ENCODE measurements around the gene PGGT1B.

Gene PGGT1B

DNA sequence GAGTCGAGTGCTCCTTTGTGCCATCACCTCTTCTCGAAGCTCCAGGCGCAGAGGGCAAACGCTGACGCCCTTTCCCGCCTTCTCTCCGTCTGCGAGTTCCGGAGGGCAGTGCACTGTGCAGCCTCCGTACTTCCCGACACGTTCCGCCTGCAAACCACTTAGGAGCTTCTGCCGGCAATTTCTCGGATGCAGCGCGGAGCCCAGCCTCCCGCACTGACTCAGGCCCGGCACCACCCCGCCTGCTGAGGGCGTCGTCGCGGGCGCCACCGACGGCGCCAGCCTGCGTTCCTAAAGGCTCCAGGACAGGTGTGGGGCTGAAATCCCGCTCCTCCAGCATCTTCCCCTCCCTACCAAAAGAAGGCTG lies 83.7 kb downstream of the PGGT1B start:
- no peak for DNase-seq

DNA sequence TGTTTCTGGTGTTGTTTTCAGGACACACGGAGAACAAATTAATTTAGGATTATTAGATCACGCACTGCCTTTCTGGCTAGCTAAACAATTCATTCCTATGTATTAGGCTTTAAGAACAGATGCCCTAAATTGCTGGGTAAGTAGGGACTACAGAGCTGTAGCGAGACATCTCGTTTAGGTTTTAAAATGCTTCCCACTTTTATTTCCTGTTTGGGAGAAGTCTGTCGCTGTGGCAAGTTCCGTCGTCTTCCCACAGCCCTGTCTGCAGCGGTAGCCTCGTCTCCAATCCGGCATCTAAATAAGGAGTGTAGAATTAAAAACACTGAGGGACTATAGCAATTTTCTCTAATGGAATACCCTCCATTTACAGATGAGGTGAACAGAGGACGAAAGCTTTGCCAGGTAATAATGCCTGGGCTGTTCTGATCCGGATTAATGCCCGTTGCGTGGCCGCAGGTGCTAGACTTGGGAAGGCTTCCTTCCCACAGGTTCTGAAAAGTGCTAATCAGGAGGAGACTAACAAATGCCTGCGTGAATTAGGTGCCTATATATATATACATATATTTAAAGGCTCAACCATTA lies 91.7 kb downstream of the PGGT1B start:
- peak; percentile 19 for DNase-seq

DNA sequence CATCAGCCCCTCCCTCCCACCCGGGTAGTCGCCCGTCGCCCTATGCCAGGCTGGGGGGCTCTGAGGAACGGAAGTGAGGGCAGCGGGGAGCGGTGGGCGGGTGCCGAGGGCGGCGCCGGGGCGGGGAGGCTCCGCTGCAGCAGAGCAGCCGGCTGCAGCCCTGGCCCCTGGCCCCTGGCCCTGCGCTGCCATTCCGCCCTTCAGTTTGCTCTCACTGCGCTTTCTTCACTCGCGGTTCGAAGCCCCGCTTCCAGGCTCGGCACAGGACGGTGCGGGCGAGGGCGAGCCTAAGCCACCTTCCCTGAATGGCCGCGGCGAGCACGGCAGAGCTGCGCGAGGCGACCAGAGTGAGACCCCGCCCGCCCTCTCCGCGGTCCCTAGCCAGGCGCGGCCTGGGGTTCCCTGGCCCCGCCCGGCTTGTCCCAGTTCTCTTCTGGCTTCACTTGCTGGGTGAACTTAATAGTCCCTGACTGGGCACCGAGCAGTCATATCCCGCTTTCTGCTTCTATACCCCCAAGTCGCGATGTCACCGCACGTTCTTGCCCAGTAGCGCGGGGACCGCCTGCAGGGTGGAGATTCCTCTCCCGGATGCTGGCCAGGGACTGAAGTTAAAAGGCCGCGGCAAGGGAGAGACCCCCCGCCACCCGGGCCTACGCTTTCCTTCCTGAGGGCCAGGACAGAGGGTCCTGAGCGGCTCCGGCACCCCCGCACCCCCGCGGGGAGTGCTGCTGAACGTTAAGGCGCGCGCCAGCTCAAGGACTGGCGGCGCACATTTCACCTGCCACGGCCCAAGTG lies 92.3 kb downstream of the PGGT1B start:
- no peak for DNase-seq

DNA sequence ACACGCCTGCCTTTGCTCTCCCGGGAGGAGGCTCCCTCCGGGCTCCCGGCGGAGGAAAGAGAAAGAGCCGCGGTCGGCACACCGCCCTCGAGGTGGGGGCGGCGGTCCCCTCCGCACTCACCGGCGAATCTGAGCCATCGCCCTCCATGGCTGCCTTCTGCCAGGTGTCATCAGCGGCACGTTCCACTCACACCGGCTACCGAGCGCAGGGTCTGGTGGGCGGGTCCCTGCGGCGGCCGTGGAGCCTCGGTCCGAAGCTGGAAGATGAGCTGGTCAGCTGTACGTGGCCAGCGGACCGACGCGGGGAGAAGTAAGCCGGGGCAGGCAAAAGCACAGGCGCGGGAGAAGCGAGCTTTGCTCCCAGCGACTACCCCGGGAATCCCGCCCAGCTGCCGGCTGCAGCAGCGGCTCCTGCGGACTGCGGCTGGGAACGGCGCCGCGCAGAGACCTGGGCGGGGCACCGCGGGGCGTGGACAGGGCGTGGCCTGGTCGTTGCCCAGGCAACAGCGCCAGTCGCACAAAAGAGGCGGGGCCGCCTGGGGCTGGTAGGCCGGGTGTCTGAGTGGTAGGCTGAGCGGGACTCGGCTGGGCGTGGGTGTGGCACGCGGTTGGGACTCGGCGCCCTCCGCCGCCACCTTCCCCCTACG lies 93.1 kb downstream of the PGGT1B start, which contains the start of gene TRIM36:
Gene TRIM36 (minus strand): TSS at position 422 of the 647 bp plus-strand sequence. CDS start 274 bp downstream, at position 148.
- peak; percentile 97 for DNase-seq

DNA sequence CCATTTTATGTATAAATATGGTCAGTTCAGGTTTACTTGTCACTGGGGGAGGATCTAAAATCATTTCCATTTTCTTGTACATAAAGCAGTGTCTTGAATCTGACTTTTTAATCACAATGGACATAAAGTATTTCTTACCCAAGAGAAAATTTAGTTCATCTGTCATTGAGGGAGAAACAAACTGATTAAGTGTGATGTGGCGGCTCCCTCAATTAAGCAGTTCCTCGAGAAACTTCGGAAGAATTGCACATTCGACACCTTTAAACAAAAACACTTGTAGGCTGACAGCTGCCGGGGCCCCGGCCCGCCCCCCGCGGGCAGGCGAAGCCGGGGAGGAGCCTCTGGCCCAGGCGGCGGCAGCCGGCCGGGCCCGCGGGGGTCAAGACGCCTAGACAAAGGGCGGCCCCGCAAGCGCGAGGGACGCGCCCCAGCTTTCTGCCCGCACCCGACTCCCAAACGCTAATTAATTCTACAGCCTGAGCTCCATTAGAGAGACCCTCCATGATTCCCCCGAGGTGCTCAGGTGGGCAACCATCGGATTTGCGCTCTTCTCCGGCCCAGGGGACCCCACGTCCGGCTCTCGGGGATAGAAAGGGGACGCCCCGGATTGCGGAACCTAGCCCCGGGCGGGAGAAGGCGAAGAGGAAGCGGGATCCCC lies 93.7 kb downstream of the PGGT1B start:
- peak; percentile 86 for DNase-seq

DNA sequence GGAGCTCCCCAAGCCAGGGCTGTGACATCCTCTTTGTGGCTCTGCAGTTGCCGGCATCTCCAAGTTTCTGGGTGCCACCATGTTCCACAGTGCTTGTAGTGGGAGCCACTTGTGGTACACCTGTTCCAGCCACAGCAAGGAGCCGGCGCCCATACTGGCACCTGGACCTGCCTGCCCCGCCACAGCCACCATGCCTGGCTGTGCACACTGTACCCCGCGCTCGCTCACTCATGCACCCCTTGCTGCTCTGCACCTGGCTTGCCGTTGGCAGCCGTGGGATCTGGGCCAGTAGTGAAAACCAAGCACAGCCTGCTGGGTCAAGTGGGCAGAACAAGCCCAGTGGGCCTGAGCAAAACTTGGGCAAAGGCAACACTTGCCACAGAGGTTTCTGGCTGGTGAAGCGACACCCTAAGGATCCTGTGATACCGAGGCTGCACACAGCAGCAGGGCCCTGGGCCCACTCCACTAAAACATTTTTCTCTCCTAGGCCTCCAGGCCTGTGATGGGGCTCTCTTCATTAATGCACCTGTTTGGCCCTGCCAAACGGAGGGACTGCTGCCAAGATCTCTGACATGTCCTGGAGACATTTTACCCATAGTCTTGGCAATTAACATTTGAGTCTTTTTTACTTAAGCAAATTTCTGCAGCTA lies 95.8 kb downstream of the PGGT1B start:
- DNase-seq = no peak

DNA sequence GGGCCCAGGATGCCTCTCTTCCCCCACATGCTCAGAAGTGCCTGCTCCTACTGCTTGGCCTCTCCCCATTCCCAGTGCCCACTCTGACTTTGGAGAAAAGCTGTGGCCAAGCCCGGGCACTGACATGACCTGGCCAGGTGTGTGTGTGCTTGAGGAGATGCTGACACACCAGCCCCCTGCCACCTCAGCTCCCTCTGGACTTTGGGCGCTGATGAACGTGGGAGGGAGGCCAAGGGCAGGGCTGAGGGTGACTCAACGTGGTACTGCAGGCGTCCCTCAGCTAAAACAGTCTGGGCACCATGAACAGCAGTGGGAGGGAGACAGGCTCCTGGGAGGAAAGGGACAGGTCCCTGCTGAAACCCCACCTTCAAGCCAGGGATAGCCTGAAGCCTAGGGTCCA lies 96.9 kb downstream of the PGGT1B start:
- DNase-seq = no peak

DNA sequence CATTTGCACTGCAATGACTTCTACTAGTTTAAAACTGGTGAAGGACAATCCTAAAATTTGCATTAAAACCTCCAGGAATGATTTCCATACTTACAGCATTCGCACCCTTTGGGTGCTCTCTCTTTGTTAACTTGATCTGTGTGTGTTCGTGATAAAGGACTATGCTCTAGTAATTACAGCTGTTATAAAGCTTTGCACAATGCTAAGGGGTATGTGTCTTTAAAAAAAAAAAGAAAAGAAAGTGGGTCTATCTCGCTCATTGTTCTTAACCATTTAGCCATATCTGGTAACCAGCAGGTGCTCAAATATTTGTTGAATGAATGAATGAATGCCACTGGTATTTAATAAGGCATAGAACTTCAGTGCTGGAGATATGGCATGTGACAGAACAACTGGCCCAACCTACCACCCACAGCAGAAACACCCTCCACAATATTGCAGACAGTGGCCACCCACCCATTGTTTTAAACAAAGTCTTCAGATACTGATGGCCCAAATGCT lies 101.7 kb downstream of the PGGT1B start:
- DNase-seq = no peak

Measured in suppressor macrophage treated with lipopolysaccharide for 4 hours (primary cell).